Nephron (organoid): ENCODE data around the gene TIAM1.

Experiments used
- H3K27ac Mint-ChIP-seq, 3 experiments: 2 replicates each; pipeline ENCODE4 v1.8.0; 2020; ENCODE audit warnings: mixed read lengths in 3 of 3, mild to moderate bottlenecking in 2 of 3, moderate library complexity in 1 of 3
- H3K27me3 Mint-ChIP-seq: 2 replicates; pipeline ENCODE4 v1.8.0; 2021; ENCODE audit warnings: low read depth, mild to moderate bottlenecking, moderate library complexity, mixed read lengths
- H3K36me3 Mint-ChIP-seq: 2 replicates; pipeline ENCODE4 v1.8.0; 2020; ENCODE audit warnings: low read depth, mixed read lengths
- H3K4me1 Mint-ChIP-seq: 2 replicates; pipeline ENCODE4 v1.8.0; 2020; ENCODE audit warnings: mixed read lengths
- H3K4me3 Mint-ChIP-seq, 3 experiments: 2 replicates each; pipeline ENCODE4 v1.8.0; 2020; ENCODE audit warnings: mild to moderate bottlenecking in 3 of 3, mixed read lengths in 3 of 3, moderate library complexity in 2 of 3
- H3K9me3 Mint-ChIP-seq: 2 replicates; pipeline ENCODE4 v1.8.0; 2020; ENCODE audit warnings: mixed read lengths
- CTCF ChIP-seq, 3 experiments: fragments of 200-600 bp; sonication (generic); IDR thresholded peaks; one replicate each; pipeline ENCODE4 v1.5.0; 2021; ENCODE audit warnings: antibody characterized with exemption in 3 of 3; ENCODE audit not compliant: unreplicated experiment in 3 of 3

The TIAM1 gene

GRCh38 chr21:31221043-31221442 lies 123.0 kb downstream of the TIAM1 start:
- H3K4me3 Mint-ChIP-seq = peak overlapping the region in 2 of 3 experiments; percentile 9 to 20
- H3K4me1 Mint-ChIP-seq = peaks cover 36% of the 10 kb centered on the region
- H3K36me3 Mint-ChIP-seq = peaks cover 22% of the 10 kb centered on the region

GRCh38 chr21:31220575-31220974 lies 123.5 kb downstream of the TIAM1 start:
- no peak for TF ChIP-seq CTCF (IDR thresholded peaks at IDR 0.05; ENCODE audit: unreplicated experiment in 3 of 3)
- H3K27ac Mint-ChIP-seq = peak overlapping the region; percentile 22 to 94 (median 51)
- peaks cover 36% of the 10 kb centered on the region for H3K4me1 Mint-ChIP-seq
- H3K4me3 Mint-ChIP-seq = peak overlapping the region in 1 of 3 experiments; percentile 20
- no peaks in the 10 kb centered on the region for H3K9me3 Mint-ChIP-seq
- H3K36me3 Mint-ChIP-seq = peaks cover 25% of the 10 kb centered on the region
- no peaks in the 10 kb centered on the region for H3K27me3 Mint-ChIP-seq

More at GRCh38 chr21:31221043-31221442, 123.0 kb downstream of the TIAM1 start:
- no peak for TF ChIP-seq CTCF (IDR thresholded peaks at IDR 0.05; ENCODE audit: unreplicated experiment in 3 of 3)
- Mint-ChIP-seq H3K9me3 (no peaks in the 10 kb centered on the region), H3K27ac (peak overlapping the region; percentile 22 to 88 (median 51)), H3K27me3 (no peaks in the 10 kb centered on the region)

- Mint-ChIP-seq H3K27me3 (no peaks in the 10 kb centered on the region), H3K36me3 (peaks cover 20% of the 10 kb centered on the region), H3K9me3 (no peaks in the 10 kb centered on the region), H3K4me3 (peak overlapping the region in 2 of 3 experiments; percentile 40 to 62), H3K4me1 (peaks cover 36% of the 10 kb centered on the region), H3K27ac (peak overlapping the region; percentile 46 to 94 (median 62))
- no peak for TF ChIP-seq CTCF (IDR thresholded peaks at IDR 0.05; ENCODE audit: unreplicated experiment in 3 of 3)
These were observed 125.0 kb downstream of the TIAM1 start for GRCh38 chr21:31218830-31219608.

GRCh38 chr21:31216206-31216605 lies 127.9 kb downstream of the TIAM1 start:
- Mint-ChIP-seq H3K27me3 (peaks cover 3% of the 10 kb centered on the region), H3K27ac (no peak overlapping the region), H3K4me3 (no peak overlapping the region), H3K4me1 (peaks cover 23% of the 10 kb centered on the region), H3K9me3 (no peaks in the 10 kb centered on the region), H3K36me3 (peaks cover 22% of the 10 kb centered on the region)
- TF ChIP-seq CTCF (IDR thresholded peaks at IDR 0.05; ENCODE audit: unreplicated experiment in 3 of 3) = no peak

- peaks cover 29% of the 10 kb centered on the region for H3K36me3 Mint-ChIP-seq
- no peak overlapping the region for H3K27ac Mint-ChIP-seq
- H3K4me1 Mint-ChIP-seq = peaks cover 4% of the 10 kb centered on the region
- no peaks in the 10 kb centered on the region for H3K9me3 Mint-ChIP-seq
- no peak for TF ChIP-seq CTCF (IDR thresholded peaks at IDR 0.05; ENCODE audit: unreplicated experiment in 3 of 3)
- peaks cover 3% of the 10 kb centered on the region for H3K27me3 Mint-ChIP-seq
- no peak overlapping the region for H3K4me3 Mint-ChIP-seq
These were observed 130.3 kb downstream of the TIAM1 start for GRCh38 chr21:31213787-31214186.

- TF ChIP-seq CTCF (IDR thresholded peaks at IDR 0.05; ENCODE audit: unreplicated experiment in 3 of 3) = no peak
- Mint-ChIP-seq H3K27me3 (peaks cover 3% of the 10 kb centered on the region), H3K9me3 (no peaks in the 10 kb centered on the region), H3K4me1 (no peaks in the 10 kb centered on the region), H3K36me3 (peaks cover 33% of the 10 kb centered on the region), H3K27ac (no peak overlapping the region), H3K4me3 (no peak overlapping the region)
These were observed 132.2 kb downstream of the TIAM1 start for GRCh38 chr21:31211836-31212235.
